GM23338 (cell line): ENCODE data around the gene KLHL17. TPM values are rescaled to one million over a fixed set of nuclear protein-coding genes. Genes with fewer than 3 reads are reported as not detected.

Experiments used
- ATAC-seq: fragments of 200-7000 bp; cut with Tn5 transposase; 3 replicates; pipeline ENCODE4 v1.9.1; 2020
- DNase-seq: peaks from one replicate; pipeline ENCODE4 v3.0.0-alpha.2; 2015; ENCODE audit warnings: low spot score
- H2AFZ ChIP-seq: fragments of 200-600 bp; sonication (generic); 2 replicates; pipeline ENCODE4 v1.8.0; 2016; ENCODE audit warnings: antibody characterized with exemption, mild to moderate bottlenecking, moderate library complexity
- H3F3A ChIP-seq: fragments of 200-600 bp; sonication (generic); replicated peaks from 2 replicates; pipeline ENCODE4 v1.8.0; 2017; ENCODE audit warnings: antibody characterized with exemption, mixed run types, low read depth
- H3K27ac ChIP-seq: fragments of 200-600 bp; sonication (generic); 2 replicates; pipeline ENCODE4 v1.6.1; 2016; ENCODE audit warnings: low read depth
- H3K27me3 ChIP-seq: fragments of 200-600 bp; sonication (generic); 2 replicates; pipeline ENCODE4 v1.8.0; 2016; ENCODE audit warnings: mild to moderate bottlenecking, mixed run types, moderate library complexity; ENCODE audit not compliant: insufficient read depth
- H3K36me3 ChIP-seq: fragments of 200-600 bp; sonication (generic); 2 replicates; pipeline ENCODE4 v1.8.0; 2016; ENCODE audit warnings: mild to moderate bottlenecking; ENCODE audit not compliant: insufficient read depth
- H3K4me1 ChIP-seq: fragments of 200-600 bp; sonication (generic); 2 replicates; pipeline ENCODE4 v1.8.0; 2016; ENCODE audit warnings: mild to moderate bottlenecking, moderate library complexity; ENCODE audit not compliant: insufficient read depth
- H3K4me2 ChIP-seq: fragments of 200-600 bp; sonication (generic); 2 replicates; pipeline ENCODE4 v1.7.1; 2017; ENCODE audit warnings: mixed run types
- H3K4me3 ChIP-seq: fragments of 200-600 bp; sonication (generic); 2 replicates; pipeline ENCODE4 v1.6.1; 2016; ENCODE audit warnings: mixed run types
- H3K79me2 ChIP-seq: fragments of 200-600 bp; sonication (generic); replicated peaks from 2 replicates; pipeline ENCODE4 v1.8.0; 2017; ENCODE audit warnings: mild to moderate bottlenecking; ENCODE audit not compliant: insufficient read depth
- H3K9me2 ChIP-seq: fragments of 200-600 bp; sonication (generic); 2 replicates; pipeline ENCODE4 v1.8.0; 2017; ENCODE audit not compliant: insufficient read depth
- H4K20me1 ChIP-seq: fragments of 200-600 bp; sonication (generic); replicated peaks from 2 replicates; pipeline ENCODE4 v1.8.0; 2017; ENCODE audit warnings: mild to moderate bottlenecking; ENCODE audit not compliant: insufficient read depth
- H3K27ac Mint-ChIP-seq: 2 replicates; pipeline ENCODE4 v1.8.0; 2020; ENCODE audit warnings: inconsistent platforms, mild to moderate bottlenecking, moderate library complexity, mixed read lengths
- H3K27me3 Mint-ChIP-seq: 3 replicates; pipeline ENCODE4 v1.8.0; 2022; ENCODE audit warnings: low read depth, mild to moderate bottlenecking, moderate library complexity, mixed read lengths, inconsistent platforms; ENCODE audit not compliant: insufficient read depth, poor library complexity
- H3K36me3 Mint-ChIP-seq: 3 replicates; pipeline ENCODE4 v1.8.0; 2021; ENCODE audit warnings: low read depth, mild to moderate bottlenecking, inconsistent platforms, moderate library complexity, mixed read lengths
- H3K4me1 Mint-ChIP-seq: 3 replicates; pipeline ENCODE4 v1.8.0; 2020; ENCODE audit warnings: mild to moderate bottlenecking, inconsistent platforms, mixed read lengths
- H3K4me3 Mint-ChIP-seq: 3 replicates; pipeline ENCODE4 v1.8.0; 2021; ENCODE audit warnings: moderate library complexity, mild to moderate bottlenecking, inconsistent platforms, mixed read lengths
- H3K9me3 Mint-ChIP-seq: 3 replicates; pipeline ENCODE4 v1.8.0; 2020; ENCODE audit warnings: moderate library complexity, mild to moderate bottlenecking, inconsistent platforms, mixed read lengths
- CREB1 ChIP-seq: fragments of 250-450 bp; sonication (Bioruptor Pico); IDR thresholded peaks from 2 replicates; pipeline ENCODE4 v1.5.0; 2020; ENCODE audit warnings: low read depth, mild to moderate bottlenecking, moderate library complexity
- POLR2AphosphoS5 ChIP-seq: IDR thresholded peaks from 2 replicates; pipeline ENCODE4 v1.6.1; 2016; ENCODE audit warnings: antibody characterized with exemption, low read depth
- STAT1 ChIP-seq: IDR thresholded peaks from one replicate; pipeline ENCODE4 v1.6.1; 2016; ENCODE audit warnings: antibody characterized with exemption; ENCODE audit not compliant: unreplicated experiment
- ZNF331 ChIP-seq: fragments of 250-450 bp; sonication (Bioruptor Pico); IDR thresholded peaks from 2 replicates; pipeline ENCODE4 v1.5.0; 2020; ENCODE audit warnings: low read depth, mild to moderate bottlenecking, moderate library complexity
- polyA plus RNA-seq: library from polyadenylated mRNA; unstranded; fragments of >200 nt; fragmentation: Nextera tagmentation; extraction: Ambion mirVana; gene quantifications from 2 replicates; pipeline ENCODE4 v1.2.1, GENCODE V29; 2016
- total RNA-seq: library from RNA; depleted of rRNA; stranded (reverse); fragments of >200 nt; shearing (Covaris generic); gene quantifications from 2 replicates; pipeline ENCODE4 v1.2.3, GENCODE V29; 2014
- TF ChIP-seq, protein P1 (sequence below), 2 experiments: fragments of 200-600 bp in 1 of 2; sonication (generic) in 1 of 2; conservative IDR thresholded peaks; 2 replicates each; pipeline versions ENCODE4 v1.5.1 to v1.6.1; 2016 to 2017; ENCODE audit warnings: antibody characterized with exemption in 2 of 2, low read depth in 2 of 2, mild to moderate bottlenecking in 2 of 2, moderate library complexity in 1 of 2
- TF ChIP-seq, protein P2 (sequence below): fragments of 250-450 bp; sonication (Bioruptor Pico); IDR thresholded peaks from 2 replicates; pipeline ENCODE4 v1.5.0; 2020; ENCODE audit warnings: mild to moderate bottlenecking, moderate library complexity
- TF ChIP-seq, protein P3 (sequence below): IDR thresholded peaks from 2 replicates; pipeline ENCODE4 v1.6.1; 2016; ENCODE audit warnings: antibody characterized with exemption

The KLHL17 gene
- total and polyA plus RNA-seq, 2 experiments from 2014 or later = 16.5 to 37.1 TPM

DNA sequence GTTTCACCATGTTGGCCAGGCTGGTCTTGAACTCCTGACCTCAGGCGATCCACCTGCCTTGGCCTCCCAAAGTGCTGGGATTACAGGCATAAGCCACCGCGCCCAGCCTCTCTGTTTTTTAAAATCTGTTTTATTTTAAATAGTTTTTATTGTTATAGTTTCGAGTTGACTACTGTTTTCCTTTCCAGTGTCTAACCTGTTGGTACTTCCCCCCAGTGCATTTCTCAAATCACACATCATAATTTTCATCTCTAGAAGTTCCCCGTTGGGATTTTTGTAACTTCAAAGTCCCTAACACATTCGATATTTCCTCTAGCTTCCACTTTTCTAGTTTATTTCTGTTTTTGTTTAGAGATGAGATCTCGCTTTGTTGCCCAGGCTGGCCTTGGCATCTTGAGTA is 32.0 kb downstream of the KLHL17 start:
- Histone ChIP-seq H3F3A (0 out of 2 replicates have a peak, but pooled peaks cover 2% of the 10 kb centered on the region), H3K4me3 (no peak overlapping the region), H3K36me3 (no peaks in the 10 kb centered on the region), H3K27ac (no peak overlapping the region), H2AFZ (no peak overlapping the region), H3K27me3 (peaks cover 93% of the 10 kb centered on the region), H3K4me2 (no peak overlapping the region), H4K20me1 (no peaks in the 10 kb centered on the region), H3K9me2 (no peaks in the 10 kb centered on the region), H3K4me1 (peaks cover 5% of the 10 kb centered on the region), H3K79me2 (no peaks in the 10 kb centered on the region)
- Mint-ChIP-seq H3K4me3 (no peak overlapping the region), H3K36me3 (peaks cover 4% of the 10 kb centered on the region), H3K4me1 (peaks cover 3% of the 10 kb centered on the region), H3K27me3 (peaks cover 77% of the 10 kb centered on the region), H3K27ac (no peak overlapping the region), H3K9me3 (peaks cover 21% of the 10 kb centered on the region)
- no peak for ATAC-seq
- TF ChIP-seq, protein P1, sequence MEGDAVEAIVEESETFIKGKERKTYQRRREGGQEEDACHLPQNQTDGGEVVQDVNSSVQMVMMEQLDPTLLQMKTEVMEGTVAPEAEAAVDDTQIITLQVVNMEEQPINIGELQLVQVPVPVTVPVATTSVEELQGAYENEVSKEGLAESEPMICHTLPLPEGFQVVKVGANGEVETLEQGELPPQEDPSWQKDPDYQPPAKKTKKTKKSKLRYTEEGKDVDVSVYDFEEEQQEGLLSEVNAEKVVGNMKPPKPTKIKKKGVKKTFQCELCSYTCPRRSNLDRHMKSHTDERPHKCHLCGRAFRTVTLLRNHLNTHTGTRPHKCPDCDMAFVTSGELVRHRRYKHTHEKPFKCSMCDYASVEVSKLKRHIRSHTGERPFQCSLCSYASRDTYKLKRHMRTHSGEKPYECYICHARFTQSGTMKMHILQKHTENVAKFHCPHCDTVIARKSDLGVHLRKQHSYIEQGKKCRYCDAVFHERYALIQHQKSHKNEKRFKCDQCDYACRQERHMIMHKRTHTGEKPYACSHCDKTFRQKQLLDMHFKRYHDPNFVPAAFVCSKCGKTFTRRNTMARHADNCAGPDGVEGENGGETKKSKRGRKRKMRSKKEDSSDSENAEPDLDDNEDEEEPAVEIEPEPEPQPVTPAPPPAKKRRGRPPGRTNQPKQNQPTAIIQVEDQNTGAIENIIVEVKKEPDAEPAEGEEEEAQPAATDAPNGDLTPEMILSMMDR (conservative IDR thresholded peaks at IDR 0.05; ENCODE audit: low read depth in 2 of 2) = no peak
- TF ChIP-seq, protein P2, sequence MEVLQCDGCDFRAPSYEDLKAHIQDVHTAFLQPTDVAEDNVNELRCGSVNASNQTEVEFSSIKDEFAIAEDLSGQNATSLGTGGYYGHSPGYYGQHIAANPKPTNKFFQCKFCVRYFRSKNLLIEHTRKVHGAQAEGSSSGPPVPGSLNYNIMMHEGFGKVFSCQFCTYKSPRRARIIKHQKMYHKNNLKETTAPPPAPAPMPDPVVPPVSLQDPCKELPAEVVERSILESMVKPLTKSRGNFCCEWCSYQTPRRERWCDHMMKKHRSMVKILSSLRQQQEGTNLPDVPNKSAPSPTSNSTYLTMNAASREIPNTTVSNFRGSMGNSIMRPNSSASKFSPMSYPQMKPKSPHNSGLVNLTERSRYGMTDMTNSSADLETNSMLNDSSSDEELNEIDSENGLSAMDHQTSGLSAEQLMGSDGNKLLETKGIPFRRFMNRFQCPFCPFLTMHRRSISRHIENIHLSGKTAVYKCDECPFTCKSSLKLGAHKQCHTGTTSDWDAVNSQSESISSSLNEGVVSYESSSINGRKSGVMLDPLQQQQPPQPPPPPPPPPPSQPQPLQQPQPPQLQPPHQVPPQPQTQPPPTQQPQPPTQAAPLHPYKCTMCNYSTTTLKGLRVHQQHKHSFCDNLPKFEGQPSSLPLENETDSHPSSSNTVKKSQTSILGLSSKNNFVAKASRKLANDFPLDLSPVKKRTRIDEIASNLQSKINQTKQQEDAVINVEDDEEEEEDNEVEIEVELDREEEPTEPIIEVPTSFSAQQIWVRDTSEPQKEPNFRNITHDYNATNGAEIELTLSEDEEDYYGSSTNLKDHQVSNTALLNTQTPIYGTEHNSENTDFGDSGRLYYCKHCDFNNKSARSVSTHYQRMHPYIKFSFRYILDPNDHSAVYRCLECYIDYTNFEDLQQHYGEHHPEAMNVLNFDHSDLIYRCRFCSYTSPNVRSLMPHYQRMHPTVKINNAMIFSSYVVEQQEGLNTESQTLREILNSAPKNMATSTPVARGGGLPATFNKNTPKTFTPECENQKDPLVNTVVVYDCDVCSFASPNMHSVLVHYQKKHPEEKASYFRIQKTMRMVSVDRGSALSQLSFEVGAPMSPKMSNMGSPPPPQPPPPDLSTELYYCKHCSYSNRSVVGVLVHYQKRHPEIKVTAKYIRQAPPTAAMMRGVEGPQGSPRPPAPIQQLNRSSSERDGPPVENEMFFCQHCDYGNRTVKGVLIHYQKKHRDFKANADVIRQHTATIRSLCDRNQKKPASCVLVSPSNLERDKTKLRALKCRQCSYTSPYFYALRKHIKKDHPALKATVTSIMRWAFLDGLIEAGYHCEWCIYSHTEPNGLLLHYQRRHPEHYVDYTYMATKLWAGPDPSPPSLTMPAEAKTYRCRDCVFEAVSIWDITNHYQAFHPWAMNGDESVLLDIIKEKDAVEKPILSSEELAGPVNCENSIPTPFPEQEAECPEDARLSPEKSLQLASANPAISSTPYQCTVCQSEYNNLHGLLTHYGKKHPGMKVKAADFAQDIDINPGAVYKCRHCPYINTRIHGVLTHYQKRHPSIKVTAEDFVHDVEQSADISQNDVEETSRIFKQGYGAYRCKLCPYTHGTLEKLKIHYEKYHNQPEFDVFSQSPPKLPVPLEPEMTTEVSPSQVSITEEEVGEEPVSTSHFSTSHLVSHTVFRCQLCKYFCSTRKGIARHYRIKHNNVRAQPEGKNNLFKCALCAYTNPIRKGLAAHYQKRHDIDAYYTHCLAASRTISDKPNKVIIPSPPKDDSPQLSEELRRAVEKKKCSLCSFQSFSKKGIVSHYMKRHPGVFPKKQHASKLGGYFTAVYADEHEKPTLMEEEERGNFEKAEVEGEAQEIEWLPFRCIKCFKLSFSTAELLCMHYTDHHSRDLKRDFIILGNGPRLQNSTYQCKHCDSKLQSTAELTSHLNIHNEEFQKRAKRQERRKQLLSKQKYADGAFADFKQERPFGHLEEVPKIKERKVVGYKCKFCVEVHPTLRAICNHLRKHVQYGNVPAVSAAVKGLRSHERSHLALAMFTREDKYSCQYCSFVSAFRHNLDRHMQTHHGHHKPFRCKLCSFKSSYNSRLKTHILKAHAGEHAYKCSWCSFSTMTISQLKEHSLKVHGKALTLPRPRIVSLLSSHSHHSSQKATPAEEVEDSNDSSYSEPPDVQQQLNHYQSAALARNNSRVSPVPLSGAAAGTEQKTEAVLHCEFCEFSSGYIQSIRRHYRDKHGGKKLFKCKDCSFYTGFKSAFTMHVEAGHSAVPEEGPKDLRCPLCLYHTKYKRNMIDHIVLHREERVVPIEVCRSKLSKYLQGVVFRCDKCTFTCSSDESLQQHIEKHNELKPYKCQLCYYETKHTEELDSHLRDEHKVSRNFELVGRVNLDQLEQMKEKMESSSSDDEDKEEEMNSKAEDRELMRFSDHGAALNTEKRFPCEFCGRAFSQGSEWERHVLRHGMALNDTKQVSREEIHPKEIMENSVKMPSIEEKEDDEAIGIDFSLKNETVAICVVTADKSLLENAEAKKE (CRISPR knock-in tag) = no peak
- TF ChIP-seq ZNF331 (CRISPR knock-in tag) = no peak
- TF ChIP-seq, protein P3, sequence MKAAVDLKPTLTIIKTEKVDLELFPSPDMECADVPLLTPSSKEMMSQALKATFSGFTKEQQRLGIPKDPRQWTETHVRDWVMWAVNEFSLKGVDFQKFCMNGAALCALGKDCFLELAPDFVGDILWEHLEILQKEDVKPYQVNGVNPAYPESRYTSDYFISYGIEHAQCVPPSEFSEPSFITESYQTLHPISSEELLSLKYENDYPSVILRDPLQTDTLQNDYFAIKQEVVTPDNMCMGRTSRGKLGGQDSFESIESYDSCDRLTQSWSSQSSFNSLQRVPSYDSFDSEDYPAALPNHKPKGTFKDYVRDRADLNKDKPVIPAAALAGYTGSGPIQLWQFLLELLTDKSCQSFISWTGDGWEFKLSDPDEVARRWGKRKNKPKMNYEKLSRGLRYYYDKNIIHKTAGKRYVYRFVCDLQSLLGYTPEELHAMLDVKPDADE = no peak
- TF ChIP-seq POLR2AphosphoS5 = no peak
- TF ChIP-seq CREB1 (CRISPR knock-in tag) = no peak
- TF ChIP-seq STAT1 = no peak
- no peak for DNase-seq
